Activated gamma-delta T cell (primary cell): ENCODE measurements around the gene MKKS.
"Not testable (repeated sequence)": the region's sequence is repeated elsewhere in the genome, so short reads cannot be mapped to it uniquely, and the experiment has no call there.

Experiments
- DNase-seq: peaks from one replicate; lab custom pipeline; 2025; lab: John Stamatoyannopoulos, UW

Gene MKKS

DNA sequence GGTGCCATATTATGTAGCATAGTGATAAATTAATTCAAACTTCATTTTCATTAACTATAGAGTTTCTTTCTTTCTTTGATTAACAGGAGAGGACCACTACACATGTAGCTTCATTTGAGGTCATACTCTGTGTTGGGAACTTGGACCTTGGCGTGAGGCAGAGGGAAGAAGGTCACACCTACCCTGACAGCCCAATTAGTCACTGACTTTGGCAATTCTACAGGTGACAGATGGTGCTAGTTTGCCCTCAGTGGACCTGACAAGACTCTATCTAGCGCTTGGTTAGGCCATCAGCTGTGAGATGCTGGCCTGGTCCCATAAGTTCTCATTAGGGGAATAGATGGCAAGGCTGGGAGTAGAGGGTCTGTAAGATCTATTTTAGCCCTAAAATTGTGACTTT is 15.2 kb upstream of the MKKS start:
- DNase-seq: no peak

DNA sequence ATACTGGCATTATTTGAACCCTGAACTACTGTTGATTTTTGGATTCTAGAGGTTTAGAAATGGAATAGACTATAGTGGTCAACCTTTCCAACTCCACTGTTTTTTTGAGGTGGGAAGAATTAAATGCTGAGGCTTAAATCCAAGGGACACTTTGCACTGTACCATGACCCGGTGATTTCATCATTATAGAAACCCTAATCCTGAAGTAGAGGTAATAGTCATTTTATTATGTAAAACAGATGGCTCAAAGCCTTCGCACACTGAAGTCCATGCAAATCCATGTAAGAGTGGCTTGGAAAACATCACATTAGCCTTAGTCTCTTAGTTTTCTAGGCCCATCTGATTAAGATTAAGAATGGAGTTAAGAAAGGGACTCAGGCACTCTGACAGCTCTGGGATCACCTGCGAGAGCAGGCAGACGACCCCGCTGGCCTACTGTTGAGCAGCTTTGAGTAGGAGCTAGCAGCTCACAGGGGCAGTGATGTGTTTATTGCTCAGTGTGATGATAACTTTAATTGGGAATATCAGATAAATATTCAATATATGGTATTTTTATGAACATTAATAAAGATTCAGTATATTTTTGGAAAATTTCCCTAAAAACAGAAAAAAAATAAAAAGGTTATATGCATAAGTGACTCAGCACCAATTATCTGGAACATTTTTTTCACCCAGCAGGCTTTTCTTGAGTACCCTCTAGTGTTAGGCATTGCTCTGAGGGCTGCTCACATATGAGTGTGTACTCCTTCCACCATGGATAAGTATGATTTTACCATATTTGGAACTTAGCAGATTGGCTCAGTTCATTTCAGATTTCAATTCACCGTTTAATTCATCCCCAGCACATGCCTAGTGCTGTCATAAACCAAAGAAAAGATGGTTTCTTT is 14.5 kb upstream of the MKKS start:
- no peak for DNase-seq

DNA sequence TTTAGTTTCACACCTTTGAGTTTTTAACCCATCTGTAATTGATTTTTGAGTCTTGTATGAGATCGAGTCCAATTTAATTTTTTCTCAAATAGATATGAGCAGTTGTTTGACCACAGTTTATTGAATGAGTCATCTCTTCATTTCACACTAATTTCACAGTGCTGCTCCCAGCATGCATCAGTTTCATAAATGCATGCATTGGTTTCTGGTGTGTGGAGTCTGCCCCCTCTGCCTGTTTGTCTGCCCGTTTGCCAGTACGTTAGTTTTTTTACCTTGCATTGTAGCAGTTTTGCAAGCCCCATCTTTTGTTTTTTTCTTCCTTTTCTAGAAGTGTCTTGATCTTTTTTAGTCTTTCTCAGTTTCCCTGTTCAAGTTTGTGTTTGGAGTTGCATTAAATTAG is 13.0 kb upstream of the MKKS start:
- no peak for DNase-seq

DNA sequence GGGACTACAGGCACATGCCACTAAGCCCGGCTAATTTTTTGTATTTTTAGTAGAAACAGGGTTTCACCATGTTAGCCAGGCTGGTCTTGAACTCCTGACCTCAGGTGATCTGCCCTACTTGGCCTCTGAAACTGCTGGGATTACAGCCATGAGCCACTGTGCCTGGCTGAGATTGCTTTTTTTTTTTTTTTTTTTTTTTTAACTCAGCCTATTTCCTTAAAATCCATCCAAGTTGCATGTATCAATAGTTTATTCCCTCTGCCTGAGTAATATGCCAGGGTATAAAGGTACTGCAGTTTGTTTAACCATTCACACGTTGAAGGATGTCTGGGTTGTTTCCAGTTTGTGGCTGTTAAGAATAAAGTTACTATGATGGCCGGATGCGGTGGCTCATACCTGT is 11.7 kb upstream of the MKKS start:
- DNase-seq: no peak

DNA sequence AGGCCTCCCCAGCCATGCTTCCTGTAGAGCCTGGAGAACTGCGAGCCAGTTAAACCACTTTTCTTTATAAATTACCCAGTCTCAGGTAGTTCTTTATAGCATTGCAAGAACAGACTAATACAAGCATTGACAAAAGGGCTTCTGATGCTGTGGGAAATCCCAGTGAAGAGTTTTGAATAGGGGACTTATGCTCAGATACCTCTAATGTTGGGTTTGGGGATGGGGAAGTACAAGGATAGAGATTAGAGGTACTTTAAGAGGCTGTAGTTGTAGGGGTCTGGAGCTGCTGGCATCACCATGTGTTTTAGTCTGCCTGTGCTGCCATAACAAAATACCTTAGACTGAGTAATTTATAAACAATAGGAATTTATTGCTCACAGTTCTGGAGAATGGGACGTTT is 9.9 kb upstream of the MKKS start:
- no peak for DNase-seq

DNA sequence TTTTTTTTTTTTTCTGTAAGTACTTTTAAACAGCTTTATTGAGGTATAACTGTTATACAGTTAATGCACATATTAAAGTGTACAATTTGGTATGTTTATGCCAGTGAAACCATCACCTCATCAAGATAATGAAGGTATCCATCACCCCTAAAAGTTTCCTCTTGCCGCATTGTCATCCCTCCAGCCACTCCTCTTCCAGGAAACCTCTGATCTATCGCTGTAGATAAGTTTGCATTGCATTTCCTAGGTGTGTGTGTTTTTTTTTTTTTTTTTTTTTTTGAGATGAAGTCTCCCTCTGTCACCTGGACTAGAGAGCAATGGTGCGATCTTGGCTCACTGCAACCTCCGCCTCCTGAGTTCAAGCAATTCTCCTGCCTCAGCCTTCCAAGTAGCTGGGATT is 4.2 kb upstream of the MKKS start:
- no peak for DNase-seq

DNA sequence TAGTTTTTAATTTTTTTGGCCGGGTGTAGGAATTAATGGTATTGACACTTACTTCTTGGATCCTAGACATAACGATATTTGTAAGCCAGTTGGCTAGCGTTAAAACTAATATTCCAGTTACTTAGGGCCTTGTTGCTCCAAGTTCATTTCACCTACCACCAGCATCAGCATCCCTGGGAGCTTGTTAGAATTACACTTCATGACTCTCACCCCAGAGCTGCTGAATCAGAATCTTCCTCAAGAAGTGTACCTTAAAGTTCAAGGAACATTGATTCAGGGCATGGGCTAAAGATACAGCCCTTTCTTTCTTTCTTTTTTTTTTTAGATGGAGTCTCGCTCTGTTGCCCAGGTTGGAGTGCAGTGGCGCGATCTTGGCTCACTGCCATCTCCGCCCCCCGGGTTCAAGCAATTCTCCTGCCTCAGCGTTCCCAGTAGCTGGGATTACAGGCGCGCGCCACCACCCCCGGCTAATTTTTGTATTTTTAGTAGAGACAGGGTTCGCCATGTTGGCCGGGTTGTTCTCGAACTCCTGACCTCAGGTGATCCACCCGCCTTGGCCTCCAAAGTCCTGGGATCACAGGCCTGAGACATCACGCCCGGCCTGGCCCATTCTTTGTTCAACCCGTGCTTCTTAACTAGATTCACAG is 2.2 kb upstream of the MKKS start:
- no peak for DNase-seq

DNA sequence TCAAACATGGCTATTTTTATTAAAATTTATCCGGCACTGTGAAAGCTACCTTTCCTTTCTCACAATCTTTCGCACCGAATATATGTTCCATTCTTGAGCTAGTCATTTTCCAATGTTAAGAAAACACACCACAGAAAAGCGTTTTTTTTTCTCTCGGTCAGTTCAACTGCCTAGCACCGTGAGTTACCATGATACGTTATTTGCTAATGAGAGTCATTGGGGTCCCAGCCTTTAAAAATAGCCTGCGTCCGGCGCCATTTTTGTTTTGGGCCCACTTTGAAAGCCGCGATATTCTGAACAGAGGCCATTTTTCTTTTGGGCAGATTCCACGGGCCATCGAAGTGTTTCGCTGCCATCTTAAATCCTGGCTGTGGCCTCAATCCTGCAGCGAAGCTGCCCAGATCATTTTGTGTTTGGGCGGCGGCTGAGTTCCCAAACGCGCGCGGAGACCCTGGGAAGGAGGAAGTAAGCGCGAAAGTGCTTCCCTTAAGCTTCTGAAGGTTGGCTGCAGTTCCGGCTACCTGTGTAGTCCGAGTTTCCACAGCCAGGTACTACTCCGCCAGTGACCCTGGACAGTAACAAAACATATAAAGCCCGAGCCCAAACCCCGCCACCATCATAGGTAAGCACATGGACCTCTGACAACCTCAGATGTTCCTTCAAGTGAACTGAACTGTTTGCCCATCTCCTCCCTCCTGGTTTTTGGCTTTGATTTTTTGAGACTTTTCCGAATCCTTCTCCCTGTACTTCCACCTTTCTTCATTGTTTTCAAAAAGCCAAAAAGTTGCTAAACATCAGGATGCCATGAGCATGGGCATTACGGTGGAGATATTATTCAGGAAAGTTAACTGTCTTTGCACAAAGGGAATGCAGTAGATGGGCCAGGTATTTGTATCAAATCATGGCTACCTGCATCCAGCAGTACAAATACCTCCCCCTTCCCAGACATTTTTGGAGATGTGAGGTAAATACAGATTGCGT is 1.1 kb upstream of the MKKS start, which contains the start of gene SLX4IP:
TSS of gene SLX4IP (plus strand) at position 474 of the 981 bp plus-strand sequence. CDS start 22,900 bp downstream, outside the sequence.
- peak; percentile 27 for DNase-seq

DNA sequence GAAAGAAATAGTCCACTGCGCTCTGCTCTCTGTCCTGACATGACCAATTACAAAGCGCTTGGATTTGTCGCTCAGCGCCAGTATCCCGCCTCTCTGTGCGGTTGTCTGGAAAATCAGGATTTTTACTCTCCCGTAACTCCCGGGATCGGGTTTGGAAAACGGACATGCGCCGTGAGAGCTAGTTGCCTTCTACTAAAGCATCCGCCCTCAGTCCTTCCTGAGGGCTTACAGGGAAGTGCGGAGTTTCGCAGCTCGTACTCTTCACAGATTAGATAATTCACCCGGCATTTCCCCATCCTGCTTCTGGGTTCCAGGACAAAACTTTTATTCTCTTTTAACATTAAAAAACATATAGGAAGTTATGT is 427 bp upstream of the MKKS start:
- no peak for DNase-seq

DNA sequence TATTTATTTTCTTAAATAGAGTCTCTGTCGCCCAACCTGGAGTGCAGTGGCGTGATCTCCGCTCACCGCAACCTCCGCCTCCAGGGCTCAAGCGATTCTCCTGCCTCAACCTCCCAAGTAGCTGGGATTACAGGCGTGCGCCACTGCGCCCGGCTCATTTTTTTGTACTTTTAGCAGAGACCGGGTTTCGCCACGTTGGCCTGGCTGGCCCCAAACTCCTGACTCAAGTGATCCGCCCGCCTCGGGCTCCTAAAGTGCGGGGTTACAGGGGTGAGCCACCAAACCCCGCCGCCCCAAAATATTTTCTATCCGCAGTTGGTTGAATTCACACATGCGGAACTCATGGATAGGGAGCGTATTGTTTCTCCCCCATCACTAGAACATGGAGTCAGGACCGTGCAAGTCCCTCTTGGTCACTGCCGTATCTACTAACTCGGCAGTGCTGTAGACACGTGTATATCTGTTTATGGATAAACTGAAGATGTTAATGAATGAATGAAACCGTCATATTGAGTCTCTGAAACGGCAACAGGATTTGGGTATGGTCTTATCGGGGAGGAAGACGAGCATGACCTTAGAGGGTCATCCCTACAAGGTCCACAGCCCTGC is 904 bp downstream of the MKKS start:
- DNase-seq: no peak

DNA sequence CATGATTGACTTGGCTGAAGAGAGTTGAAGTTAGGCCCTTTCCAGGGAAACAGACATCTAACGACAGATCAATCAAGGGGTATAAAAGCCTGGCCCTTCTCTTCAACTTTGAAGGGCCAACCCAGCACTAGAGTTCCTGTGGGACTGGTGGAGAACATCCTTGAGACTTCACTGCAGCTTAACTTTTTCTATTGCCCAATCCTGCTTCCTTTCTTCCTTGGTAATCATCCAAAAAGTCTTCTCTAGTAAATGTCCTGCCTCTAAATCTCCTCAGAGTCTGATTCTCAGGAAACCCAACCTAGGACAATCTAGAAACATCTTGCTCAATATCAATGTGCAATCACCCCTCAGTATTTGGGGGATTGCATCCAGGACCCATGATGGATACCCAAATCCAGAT is 1.9 kb downstream of the MKKS start:
- DNase-seq: no peak

DNA sequence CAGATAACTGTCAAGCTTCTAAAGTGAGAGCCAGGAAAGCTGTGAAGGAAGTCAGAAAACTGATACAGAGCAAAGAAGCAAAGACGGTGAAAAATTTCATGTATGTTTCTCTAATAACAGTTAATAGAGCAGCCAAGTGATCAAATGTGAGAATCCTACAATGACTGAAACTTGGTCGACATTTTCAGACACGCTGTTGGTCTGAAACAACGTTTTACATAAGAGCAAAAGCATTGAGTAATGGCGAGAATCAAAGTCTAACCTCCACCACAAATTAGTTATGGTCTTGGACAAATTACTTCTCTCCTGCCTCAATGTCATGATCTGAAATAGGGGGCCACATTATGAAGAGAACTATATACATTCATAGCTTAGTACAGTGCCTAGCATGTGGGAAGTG is 3.3 kb downstream of the MKKS start:
- no peak for DNase-seq

DNA sequence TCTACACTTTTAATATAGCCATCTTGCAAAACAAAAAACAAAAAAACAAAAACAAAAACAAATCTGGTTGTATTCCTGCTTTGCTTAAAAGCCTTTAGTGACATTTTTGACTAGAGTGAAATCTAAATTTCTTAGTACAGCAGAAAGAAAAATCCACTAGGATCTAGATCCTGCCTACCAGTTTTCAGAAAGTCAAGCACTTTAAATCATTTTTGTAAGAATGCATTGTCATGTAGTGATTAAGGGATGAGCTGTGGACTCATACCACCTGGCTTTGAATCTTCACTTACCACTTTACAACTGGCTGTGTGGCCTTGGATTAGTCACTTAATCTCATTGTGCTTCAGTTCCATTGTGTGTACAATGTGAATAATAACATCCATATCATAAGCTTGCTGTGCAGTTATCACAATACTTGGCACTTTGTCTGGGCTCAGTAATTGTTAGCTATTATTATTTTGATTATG is 4.0 kb downstream of the MKKS start:
- DNase-seq: no peak

DNA sequence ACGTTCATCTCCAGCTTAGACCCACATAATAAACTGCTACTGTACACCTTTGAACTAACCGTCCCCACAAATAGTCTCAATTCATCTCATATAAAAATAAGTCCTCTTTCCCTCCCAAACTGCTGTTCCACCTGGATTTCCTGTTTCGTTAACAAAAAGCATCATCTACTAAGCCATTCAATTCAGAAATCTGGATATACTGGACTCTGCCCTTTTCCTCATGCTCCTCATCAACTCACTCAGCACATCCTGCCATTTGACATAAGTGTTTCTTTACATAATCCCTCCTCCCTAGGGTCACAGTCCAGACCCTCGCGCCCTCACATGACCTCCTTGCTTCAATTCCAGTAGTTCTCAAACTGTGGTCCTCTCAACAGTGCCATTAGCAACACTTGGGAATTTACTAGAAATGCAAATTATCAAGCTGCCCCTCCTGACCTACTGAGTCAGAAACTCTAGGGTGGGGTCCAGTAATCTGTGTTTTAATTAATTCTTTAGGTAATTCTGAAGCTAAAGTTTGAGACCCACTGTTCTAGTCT is 4.5 kb downstream of the MKKS start:
- DNase-seq: no peak

DNA sequence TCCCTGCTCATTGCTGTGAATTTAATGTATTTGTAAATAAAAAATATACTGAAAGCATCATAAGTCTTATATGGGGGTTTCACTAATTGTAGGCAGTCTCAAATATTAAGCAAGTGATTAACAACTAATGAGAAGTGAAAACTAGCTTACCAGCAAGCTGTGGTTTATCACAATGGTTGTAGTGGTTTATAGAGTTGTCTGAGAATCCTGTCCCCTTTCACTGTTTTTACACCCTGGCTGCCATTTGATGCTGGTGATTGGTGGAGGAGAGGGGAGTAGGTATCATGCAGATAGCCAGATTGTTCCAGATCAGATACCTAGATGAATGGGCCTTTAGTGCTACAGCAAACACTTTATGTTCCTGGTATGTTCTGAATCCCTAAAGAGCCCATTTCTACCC is 6.0 kb downstream of the MKKS start:
- no peak for DNase-seq

DNA sequence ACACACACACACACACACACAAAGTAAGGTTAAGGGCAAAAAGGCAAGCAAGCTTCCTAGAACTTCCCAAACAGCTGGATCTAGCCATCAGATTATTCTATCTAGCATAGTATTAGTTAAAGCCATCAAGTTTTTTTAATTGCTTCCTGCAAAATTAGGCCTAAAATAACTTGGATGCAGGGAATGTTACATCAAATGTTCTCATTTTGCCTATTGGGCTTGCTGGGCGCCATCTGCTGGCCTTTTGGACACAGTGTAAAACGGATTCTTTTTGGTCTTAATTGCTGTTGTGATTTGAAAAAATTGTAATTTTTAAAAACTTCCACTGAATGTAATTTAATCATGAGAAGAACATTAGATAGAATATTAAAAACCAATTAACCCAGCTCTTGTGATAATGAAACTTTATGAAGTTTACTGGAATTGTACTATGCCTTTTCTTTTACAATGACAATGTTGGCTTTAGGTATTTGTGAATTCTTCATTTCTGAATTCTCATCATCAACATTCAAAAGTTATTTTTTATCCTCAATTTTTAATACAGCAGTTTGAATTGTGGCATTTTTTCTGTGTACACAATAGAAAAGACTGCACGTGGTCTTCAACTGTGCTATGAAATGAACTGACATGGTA is 6.8 kb downstream of the MKKS start:
- DNase-seq: no peak

DNA sequence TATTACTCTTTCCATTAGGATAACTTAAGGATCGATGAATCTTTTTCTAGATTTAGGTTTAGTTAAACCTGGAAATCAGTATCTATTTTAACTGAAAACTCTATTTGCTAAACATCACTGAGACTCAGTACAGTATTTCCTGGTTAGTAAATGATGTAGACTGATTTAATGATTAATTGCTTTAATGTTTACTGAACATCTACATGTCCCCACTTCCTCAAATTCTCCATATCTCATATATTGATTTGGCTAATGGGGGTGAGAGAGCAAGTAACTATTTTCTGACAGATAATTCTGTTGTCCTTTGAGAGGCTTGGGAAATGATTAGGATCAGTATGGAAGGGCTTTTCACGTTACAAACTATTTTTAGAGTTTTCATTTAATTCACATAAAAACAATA is 10.3 kb downstream of the MKKS start:
- no peak for DNase-seq

DNA sequence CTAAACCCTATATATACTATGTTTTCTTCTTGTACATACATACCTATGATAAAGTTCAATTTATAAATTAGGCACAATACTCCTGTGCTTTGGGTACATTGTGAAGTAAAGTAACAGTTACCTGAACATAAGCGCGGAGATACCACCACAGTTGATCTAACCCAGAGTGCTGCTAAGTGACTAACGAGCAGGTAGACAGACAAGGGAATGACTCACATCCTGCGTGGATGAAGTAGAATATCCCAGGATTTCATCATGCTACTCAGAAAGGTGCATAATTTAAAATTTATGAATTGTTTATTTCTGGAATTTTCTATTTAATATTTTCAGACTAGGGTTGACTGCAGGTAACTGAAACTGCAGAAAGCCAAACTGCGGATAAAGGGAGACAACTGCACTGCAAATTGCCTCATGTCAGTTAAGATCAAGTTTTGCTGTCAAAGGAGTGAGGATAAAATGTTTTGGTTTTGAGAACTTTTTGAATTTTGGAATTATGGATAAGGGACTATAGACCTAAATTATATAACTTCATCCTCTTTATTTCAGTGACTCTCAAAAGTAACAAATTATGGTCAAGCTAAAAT is 14.4 kb downstream of the MKKS start:
- no peak for DNase-seq

DNA sequence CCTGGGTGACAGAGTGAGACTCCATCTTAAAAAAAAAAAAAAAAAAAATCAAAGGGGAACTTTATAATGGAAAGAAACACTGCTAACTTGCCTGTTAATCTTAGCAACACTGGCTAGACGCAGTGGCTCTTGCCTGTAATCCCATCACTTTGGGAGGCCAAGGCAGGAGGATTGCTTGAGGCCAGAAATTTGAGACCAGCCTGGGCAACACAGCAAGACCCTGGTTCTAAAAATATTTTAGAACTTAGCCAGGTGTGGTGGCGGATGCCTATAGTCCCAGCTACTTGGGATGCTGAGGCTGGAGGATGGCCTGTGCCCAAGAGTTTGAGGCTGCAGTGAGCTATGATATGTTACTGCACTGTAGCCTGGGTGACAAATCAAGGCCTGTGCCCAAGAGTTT is 16.8 kb downstream of the MKKS start:
- not testable (repeated sequence) for DNase-seq

DNA sequence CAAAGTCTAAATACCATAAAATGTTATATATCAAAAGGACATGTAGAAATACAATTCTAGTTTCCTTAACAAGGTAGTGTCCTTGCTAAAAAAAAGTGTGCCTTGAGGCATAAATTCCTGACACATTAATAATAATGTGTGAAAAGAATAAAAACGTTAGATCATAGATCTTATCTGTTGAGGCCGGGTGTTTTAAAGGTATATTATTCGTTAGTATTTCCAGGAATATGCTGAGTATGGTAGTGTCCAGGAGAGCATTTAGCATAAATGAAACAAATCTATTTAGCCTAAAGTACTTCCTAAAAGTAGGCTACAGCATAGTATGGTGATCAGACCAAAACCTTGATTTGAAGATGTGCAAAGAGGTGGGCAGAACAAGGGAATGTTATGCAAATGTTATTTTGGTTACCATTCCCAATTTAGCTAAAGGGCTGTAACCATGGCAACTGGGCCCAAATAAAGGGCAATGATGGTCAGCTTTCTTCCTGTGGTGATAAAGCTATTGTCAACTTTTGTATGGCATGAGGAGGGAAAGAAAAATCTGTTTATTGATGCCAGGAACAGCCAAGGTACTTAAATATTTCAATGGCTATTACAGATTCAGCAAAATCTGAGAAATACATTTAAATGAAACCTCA is 18.9 kb downstream of the MKKS start:
- DNase-seq: no peak
